ENCODE results near the gene AUNIP.

AUNIP gene

GRCh38 chr1:25787760-25788166, 71.5 kb downstream of the AUNIP start:
- no peak for DNase-seq

- no peak for DNase-seq
These were observed 72.1 kb downstream of the AUNIP start for GRCh38 chr1:25786887-25787759.

- DNase-seq: no peak
These were observed 73.8 kb downstream of the AUNIP start for GRCh38 chr1:25785333-25786067.

GRCh38 chr1:25784575-25785051, 74.6 kb downstream of the AUNIP start:
- no peak for DNase-seq

All from NCI-H2081 treated with DMSO at 0.1 percent for 48 hours (cell line).